Forelimb muscle (tissue), 1 donor: Measurements from ENCODE around the gene PDZRN3. TPM values are rescaled to one million over a fixed set of nuclear protein-coding genes. Genes with fewer than 3 reads are reported as not detected.

Source experiments
- DNase-seq: peaks from one replicate; pipeline ENCODE4 v3.0.0-alpha.2; 2013; ENCODE audit warnings: low read depth
- polyA plus RNA-seq: library from polyadenylated mRNA; unstranded; fragments of 120-200 nt; gene quantifications from one replicate; pipeline ENCODE4 v1.2.1, GENCODE V29; 2013; ENCODE audit not compliant: insufficient read length

Gene PDZRN3
- 69.6 TPM for polyA plus RNA-seq

DNA sequence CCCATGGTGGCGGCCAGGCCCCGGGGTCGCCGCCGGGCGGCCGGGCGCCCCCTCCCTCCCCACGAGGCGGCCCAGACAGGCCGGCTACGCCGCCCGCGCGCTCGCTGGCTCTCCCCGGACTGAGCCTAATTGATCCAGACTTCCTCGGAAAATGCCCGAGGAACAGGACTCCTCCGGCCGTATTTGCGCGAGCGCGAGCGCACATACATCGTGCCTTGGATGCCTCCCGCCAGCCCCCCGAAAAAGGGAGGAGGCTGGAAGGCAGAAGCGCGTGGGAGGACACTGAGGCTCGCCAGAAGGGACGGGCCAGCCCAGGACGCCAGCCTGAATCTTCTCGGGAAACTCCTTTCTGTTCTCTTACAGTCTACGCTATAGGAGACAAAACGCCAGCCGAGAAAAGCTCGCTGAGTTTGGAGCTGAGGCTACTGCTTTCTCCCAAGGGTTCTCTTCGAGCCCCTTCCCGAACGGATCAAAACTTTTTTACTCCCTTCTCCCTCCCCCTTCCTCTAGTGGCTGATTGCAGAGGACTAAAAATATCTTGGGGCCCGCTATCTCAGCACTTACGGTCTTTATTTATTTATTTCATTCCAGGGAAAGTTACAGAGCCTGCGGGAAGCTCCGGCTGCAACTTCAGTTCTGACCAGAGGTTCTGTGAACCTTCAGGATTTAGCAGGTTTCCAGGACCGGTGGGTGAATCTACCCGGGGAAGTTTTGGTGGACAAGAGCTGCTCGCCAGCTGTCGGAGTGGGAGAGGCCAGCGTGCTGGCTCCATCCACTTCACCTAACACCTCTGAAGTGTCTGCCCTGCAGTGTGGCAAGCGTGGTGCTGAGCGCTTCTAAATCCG, at the start of gene PDZRN3:
PDZRN3 (minus strand) TSS at position 121 of the 845 bp plus-strand sequence.
- peak; percentile 80 for DNase-seq

DNA sequence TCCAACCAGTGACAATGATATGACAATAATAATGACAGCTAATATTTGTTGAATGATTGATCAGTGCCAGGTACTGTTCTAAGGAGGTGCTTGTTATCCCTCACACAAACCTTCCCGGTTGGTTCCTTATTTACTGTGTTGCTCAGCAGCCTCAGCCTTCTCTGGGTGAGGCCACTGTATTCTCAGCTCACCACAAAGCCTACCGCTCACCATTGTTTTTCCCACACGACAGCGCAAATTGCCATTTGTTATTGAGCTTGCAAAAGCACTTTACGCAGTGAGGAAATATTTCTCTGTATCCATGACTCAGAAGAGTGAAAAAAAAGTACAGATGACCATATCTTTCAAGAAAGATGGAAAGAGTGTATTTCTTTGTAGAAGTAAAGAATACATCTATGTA, 49.5 kb upstream of the PDZRN3 start:
- DNase-seq, result no peak

GRCh38 chr3:73669260-73669659, 44.5 kb upstream of the PDZRN3 start:
- no peak for DNase-seq

- DNase-seq, result no peak
Observed at GRCh38 chr3:73668391-73668790, 43.6 kb upstream of the PDZRN3 start.

GRCh38 chr3:73667889-73668288, 43.1 kb upstream of the PDZRN3 start:
- no peak for DNase-seq

DNA sequence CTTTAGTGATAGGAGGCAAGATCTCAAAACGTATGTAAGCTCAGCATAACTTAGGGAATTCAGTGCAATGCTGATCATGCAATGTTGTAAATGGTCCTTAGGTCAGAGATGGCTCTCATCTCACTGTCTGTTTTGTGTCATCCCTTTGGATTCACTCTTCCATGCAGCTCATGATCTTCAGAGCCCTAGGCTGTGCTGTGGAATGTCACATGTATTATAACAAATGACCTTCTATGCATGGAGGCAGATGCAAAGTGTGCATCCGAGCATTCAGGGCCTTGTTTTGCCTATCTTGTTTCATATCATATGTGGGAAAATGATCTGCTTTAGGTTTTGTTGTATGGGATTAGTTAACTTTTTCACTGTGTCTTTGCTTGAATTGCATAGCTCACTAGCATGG, 40.5 kb upstream of the PDZRN3 start:
- DNase-seq, result no peak

GRCh38 chr3:73664389-73664788, 39.6 kb upstream of the PDZRN3 start:
- no peak for DNase-seq

- no peak for DNase-seq
Observed at GRCh38 chr3:73663495-73663894, 38.8 kb upstream of the PDZRN3 start.

DNA sequence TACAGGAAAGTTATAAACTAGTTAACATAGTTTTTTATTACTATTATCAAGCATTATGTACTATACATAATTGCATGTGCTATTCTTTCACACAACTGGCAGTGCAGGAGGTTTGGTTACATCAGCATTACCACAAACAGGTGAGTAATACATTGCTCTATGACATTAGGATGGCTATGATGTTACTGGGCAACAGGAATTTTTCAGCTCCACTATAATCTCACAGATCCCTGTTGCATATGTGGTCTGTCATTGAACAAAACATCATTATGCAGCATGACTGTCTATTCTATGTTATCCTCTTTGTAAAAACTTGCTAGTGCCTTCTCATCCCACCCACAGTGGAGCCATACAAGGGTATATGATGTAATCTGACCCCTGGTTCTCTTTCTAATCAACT, 36.5 kb upstream of the PDZRN3 start:
- no peak for DNase-seq

DNA sequence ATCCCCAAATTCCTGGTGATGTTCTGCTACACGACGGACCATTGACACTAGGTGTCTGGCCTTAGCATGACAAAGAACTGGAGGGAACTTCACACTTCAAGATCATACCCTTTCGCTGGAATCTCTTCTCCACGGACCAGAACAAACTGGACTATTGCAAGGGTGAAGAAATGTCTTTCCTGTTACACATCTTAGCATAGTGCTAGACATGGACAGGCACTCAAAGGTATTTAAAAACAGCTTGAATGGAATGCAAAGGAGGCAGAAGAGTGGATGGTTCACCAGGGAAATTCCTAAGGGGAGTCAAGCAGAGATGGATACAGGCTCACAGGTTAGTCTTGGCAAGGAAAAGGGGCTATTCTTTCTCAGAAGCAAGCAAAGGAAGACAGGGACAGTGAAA, 33.5 kb upstream of the PDZRN3 start:
- DNase-seq, result no peak

GRCh38 chr3:73657186-73657585, 32.4 kb upstream of the PDZRN3 start:
- DNase-seq, result no peak

- DNase-seq, result no peak
Observed at GRCh38 chr3:73656241-73656890, 31.6 kb upstream of the PDZRN3 start.

DNA sequence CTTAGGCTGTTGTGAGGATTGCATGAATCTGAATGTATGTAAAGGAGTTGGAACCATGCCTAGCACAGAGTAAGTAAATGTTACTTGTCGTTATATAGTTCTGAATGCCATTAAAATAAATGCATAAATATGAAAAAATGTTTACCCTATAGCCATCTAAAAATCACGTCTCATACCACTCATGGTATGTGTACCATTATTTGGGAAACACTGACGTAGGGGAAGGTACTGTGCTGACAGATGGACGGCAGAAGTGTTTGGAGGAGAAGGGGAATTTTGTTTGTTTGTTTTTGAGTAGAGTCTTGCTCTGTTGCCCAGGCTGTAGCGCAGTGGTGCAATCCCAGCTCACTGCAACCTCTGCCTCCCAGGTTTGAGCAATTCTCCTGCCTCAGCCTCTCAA, 30.5 kb upstream of the PDZRN3 start:
- no peak for DNase-seq

DNA sequence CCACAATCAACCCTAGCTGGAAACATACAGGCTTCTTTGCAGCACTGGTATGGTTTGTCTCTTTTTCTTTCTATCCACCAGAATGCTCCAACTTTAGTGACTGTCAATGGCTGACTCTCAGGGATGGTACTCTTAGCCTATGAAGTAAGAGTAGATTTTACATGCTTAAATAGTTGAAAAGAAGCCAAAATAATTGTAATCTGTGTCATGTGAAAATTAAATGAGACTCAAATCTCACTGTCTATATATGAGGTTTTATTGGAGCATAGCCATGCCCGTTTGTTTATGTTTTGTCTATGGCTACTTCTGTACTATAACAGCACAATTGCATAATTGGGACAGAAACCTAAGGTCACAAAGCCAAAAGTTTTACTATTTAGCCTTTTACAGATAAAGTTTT, 29.1 kb upstream of the PDZRN3 start:
- DNase-seq, result no peak

DNA sequence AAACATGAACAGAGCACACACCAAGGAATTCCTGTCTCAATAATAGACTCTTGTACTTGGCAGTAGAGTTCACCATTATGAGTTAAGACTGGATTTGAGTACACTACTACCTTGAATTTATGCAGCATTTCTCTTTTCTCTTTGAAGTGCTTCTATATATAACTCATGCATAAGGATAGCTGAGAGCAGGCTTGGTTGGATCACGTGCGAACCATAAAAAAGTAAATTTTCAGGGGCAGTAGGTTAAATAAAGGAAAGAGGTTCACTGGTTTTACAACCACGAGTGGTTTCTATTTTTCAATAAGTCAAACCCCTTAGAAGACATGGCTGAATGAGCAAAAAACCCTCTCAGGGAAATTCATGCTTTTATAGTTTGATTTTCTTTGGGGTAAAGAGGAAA, 28.6 kb upstream of the PDZRN3 start:
- no peak for DNase-seq

DNA sequence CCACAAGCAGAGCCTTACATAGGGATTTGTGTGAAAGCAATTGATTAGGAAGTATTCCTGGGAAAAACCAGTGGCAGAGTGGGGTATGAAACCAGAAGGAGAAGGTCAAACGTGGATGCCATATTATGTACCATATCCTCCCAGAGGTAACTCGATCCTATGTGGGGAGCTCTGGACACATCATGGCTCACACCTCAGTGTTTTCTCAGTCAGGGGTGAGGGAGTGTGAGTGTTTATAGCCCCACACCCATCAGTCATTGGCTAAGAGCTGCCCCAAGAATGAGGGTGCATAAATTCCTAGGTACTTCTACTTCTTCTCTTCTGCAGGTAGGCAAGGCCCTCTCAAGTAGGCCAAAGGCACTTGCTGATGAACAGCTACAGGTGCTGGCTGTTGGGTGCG, 28.2 kb upstream of the PDZRN3 start:
- no peak for DNase-seq

- DNase-seq, result no peak
Observed at GRCh38 chr3:73637042-73637441, 12.3 kb upstream of the PDZRN3 start.

- no peak for DNase-seq
Observed at GRCh38 chr3:73635254-73635653, 10.5 kb upstream of the PDZRN3 start.

- DNase-seq, result no peak
Observed at GRCh38 chr3:73633916-73634344, 9.2 kb upstream of the PDZRN3 start.

- no peak for DNase-seq
Observed at GRCh38 chr3:73633453-73633852, 8.7 kb upstream of the PDZRN3 start.

DNA sequence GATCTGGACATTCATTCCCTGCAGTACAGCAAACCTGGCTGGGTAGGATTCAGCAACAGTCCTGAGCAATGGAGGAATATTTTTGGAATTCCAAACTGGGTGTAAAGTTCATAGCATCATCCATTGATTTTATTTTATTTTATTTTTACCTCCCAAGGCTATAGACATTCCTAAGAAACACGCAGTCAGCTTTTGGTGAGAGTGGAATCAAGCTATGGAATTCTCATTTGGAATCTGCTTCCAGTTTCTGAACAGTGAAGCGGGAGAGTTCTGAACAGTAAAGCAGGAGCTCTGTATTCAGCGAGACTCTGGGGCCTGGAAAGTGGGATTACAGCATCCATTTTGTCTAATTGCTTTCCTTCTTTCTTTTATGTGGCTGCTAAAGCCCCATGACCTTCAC, 1.4 kb upstream of the PDZRN3 start:
- no peak for DNase-seq

GRCh38 chr3:73624017-73624820, 522 bp downstream of the PDZRN3 start:
- no peak for DNase-seq
